Stimulated activated CD8-positive, alpha-beta memory T cell treated with anti-CD3 and anti-CD28 coated beads, Interleukin-15, amount 100 ng/mL, for 48 hours (primary cell): ENCODE results near the gene THADA.

Experiments
- DNase-seq, 2 donors: peaks; one replicate each; pipeline ENCODE4 v3.0.0-alpha.2; 2020; ENCODE audit warnings: low read depth in 2 of 2

THADA gene

DNA sequence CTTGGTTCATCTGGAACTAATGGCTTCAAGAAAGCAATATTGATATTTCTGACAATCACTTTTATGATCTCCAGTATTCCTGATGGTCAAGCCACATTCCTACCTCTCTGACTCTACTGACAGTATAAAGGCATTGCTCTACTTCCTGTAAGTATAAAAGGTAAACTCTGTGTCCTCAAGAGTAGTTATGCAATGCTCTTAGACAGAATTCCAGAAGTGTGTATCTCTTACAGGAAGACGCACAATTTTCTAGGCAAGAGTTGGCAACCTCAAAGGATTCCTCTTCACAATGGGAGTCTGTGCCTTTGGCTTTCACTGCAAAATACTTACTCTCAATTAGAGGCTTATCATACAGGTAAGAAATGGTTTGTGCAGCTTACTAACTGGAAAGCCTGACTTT, 100.1 kb downstream of the THADA start:
- no peak for DNase-seq

DNA sequence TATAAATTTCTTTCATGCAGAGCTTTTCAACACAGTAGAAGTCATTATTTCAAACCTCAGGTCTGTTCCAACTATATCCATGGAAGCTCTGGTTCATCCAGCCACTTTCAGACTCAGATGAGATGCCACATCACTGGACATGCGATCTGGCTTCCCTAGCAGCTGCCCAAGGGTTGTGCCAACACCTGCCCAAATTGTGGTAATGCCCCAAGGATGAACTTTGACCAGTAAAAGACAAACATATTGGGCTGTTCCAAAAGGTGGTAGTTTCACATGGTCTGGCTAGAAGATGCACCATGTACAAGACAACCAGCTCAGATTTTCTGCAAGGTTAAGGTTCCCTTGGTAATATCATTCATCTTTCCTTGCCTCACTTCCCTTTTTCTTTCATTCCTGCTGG, 101.9 kb downstream of the THADA start:
- DNase-seq: no peak

DNA sequence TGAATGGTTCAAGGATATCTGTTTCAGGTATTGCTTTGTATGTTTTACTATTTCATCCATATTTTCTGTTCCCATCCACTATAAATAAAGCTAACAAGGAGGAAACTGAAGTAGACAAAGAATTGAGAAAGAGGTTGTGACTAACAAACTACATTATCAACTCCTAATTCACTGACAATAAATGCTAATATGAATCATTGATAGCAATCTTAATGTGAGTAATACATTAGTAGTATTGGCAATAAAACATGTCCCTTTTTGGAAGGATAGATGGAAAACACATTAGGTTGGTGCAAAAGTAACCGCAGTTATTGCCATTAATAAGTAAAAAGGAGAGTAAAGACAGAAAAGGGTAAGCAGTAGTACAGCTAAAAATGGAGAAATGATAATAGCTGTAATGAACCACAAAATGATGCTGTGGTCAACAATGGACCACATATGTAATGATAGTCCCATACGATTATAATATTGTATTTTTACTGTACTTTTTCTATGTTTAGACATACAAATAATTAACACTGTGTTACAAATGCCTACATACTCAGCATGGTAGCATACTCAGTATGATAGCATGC, 104.7 kb downstream of the THADA start:
- no peak for DNase-seq

DNA sequence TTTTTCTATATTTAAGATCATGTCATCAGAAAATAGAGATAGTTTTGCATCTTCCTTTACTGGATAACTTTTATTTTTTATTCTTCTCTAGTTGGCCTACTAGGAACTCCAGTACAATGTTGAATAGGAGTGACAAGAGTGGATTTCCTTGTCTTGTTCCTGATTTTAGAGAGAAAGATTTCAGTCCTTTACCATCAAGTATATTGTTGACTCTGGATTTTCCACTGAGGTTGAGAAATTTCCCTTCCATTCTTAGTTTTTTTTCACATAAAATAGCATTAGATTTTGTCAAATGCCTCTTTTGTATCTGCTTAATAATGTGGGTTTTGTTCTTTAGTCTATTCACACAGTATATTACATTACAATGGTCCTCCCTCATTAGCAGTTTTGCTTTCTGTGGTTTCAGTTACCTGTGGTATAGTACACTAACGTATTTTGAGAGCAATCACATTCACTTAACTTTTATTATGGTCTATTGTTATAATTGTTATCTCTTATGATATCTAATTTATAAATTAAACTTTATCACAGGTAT, 105.5 kb downstream of the THADA start:
- DNase-seq: no peak

DNA sequence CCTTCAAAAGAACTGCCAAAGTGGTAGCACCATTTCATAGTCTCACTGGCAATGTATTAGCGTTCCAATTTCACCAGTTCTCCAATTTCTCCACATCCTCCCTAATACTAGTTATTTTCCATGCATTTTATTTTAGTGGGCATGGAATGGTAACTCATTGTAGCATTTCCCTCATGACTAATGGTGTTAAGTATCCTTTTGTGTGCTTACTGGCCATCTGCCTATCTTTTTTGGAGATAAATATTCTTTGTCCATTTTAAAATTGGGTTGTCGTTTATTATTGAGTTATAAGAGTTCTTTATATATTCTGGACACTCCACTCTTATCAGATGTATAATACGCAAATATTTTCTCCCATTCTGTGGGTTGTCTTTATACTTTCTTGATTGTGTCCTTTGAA, 107.1 kb downstream of the THADA start:
- no peak for DNase-seq

DNA sequence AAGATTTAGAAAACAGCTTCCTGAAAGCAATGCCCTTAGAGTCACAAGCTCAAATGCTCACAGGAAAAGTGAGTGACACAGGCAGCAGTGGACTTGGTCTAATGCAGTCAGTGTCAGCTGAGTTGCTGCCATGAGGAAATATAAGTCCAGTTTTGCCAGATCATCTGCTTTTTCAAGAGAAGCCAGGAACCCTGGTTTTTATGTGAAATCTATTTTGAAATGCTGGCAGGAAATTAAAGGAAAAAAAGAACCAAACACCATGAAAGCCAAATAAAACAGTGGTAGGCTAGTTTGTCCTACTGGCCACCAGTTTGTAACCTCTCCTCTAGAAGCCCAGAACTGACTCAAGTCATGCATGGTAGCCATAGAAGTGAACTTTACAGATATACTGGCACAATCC, 109.2 kb downstream of the THADA start:
- no peak for DNase-seq

DNA sequence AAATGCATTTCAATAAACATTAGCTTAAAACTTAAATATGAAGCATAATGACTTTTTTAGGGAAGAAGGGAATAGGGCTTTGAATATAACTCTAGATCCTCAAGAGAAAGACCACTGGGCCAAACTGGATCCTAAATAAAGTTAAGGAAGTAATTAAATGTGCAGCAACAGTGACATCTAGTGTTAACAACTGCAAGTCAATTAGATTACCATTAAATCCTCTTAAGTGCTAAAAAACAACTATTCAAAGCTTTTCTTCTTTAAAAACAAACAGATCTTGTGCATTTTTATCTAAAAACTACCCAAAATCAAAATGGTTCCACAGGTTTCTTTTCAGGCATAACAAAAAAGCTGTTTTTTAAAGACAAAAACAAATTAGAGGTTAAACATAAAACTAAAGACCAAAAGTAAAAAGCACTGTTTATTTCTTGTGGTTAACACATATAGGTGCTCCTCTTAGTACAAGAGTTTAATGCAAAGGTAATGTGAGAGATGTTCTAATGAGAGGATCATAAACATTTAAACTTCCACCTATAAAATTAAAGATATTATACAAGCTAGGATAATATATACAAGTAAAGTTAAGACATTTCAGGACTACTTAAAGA, 111.4 kb downstream of the THADA start:
- no peak for DNase-seq

DNA sequence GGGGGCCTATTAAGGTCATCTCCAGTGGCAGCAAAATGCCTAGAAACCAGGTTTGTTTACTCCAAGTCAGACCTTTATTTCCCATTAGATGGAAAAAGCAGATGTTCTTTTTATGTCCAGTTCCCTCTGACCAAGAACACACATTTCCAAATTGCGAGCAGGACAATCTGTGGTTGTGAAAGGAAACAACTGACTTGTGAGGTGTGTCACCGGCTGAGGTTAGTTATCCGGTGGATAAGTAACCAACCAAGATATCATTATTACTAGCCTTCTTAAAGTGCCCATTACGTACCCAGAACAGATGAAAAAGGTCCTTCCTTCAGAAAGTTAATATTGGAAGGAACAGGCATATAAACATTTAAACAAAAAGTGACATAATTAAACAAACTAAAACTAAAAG, 112.9 kb downstream of the THADA start:
- no peak for DNase-seq

DNA sequence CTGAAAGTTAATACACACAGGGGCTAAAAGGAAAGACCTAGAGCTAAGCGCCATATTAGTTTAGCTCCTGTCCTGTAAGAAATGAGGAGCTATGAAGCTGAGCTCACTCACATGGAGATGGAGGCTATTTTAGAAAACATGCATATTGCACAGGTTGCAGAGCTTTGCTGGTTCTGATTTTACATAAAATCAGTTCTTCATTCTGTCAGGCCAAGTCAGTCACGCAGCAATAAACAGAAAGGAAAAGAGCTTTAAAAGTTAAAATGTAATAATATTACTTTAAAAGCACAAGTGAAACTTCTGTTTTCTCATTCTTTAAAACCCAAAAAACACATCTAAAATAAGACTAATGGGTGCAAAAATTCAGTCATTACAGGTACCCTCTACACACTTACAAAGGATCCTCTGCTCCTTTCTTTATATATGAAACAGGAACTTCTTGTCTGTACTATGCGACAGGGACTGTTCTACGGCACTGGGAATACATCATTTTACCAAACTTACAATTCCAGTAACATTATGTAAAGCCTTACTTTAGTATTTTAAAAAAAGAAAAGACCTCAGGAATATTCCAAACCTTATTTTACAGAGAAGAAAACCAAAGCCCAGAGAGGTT, 113.8 kb downstream of the THADA start:
- no peak for DNase-seq

DNA sequence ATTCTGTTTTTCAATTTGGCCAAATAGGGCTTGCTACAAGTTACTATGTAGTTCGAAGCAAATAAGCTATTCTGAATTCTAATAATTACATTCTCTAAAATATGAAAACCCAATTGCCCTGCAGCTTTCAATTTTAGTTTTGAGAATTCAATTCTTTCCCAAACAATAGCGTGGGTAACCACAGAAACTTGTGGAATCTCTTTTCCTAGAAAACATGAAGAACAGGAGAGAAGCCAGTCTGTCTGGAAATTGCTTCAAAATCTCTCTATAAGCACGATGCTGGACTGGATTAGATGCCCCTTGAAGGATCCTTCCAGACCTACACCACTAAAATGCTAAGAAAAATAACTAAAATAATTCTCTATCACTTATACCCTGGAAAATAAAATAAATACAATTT, 115.0 kb downstream of the THADA start:
- DNase-seq: no peak

DNA sequence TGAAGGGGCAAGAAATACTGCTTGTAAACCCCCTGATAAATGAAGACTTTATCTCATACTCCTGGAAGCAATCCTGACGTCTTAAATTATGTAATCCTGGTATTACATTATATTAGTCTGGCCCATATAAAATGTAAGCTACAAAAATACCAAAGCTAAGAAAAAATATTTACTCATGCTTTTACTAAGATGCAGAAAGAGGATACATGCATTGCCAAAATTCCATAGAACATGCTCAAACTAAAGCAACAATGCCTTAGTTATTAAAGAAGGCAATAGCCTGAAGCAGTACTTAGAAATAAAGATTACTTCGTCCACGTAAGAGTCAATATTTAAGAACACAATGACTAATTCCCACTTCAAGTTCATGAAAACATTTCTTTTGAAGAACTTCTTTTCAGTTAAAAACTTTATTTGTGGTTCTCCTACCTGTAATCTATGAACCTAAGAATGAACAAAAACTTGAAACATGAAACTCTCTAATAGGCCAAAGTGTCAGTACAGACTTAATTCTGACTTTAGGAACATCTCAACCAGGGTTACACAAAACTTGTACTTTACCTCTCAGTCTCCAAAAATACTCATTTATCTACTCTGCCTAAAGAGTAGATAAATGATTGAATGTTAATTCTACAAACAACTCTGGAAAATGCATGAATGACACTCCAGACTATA, 117.3 kb downstream of the THADA start:
- no peak for DNase-seq

DNA sequence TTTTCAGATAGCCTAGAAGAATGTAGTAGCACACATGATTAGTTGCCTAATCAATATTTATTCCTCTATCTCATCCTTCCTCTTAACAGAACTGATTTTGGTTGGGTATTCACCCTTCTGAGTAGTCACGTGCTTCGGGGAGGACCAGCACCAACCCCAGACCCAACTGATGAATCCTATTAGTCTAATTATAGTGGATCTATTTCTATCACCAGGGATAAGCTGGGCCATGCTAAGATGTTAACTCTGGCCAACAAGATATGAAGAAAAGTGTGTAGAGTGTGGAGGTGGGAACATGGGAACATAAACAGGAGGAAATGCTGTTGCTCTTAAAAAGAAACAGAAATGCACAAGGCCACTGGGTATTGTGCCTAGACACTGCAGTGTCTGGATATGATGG, 119.9 kb downstream of the THADA start:
- DNase-seq: no peak

DNA sequence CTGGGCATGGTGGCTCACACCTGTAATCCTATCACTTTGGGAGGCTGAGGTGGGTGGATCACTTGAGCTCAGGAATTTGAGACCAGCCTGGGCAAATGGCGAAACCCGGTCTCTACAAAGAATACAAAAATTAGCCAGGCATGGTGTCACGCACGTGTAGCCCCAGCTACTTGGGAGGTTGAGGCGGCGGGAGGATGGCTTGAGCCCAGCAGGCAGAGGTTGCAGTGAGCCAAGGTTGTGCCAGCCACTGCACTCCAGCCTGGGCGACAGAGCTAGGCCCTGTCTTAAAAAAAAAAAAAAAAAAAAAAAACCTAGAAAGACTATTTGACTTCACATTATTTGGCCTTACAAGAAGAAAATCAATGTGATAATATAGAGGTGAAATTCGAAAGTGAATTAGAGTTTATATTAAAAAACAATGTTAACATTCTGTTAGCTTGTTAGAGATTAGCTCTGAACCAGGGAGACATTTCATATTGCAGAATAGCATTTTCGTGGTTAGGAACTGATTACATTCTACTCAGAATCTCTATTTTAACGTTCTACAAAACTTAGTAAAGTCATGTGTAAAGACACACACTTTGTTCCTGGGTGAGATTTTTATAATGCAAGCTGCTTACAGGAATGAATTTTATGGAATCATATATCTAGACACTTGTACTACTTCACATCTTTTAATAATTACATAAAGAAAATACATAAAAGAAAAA, 120.5 kb downstream of the THADA start:
- DNase-seq: no peak

DNA sequence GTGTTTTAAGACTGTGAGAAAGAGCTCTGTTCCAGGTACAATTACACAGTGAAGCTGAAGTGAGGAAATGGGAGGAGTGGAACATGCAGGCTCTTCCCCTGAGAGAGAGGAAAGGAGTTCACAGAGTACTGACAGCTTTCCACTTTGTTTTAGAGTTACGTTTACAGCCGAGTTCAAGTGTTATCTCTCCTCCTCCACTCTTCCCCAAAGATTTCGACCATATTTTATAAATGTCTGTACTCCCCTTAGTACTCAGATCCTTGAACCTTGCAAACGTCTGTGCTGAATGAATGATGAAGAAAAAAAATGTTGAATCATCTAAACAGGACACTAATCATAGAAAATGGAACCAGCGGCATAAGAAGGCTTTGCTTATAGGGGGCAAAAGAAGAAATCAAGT, 121.6 kb downstream of the THADA start:
- no peak for DNase-seq

DNA sequence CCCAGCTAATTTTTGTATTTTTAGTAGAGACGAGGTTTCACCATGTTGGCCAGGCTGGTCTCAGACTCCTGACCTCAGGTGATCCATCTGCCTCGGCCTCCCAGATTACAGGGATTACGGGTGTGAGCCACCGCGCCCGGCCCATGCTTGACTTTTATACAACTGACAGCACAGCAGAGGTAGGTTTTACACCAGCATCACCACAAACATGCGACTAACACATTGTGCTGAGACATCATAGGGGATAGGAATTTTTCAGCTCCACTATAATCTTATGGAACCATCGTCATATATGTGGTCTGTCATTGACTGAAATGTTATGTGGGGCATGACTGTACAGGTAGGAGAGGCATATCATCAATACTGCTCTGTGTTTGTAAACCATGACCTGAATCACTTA, 122.1 kb downstream of the THADA start:
- DNase-seq: no peak

DNA sequence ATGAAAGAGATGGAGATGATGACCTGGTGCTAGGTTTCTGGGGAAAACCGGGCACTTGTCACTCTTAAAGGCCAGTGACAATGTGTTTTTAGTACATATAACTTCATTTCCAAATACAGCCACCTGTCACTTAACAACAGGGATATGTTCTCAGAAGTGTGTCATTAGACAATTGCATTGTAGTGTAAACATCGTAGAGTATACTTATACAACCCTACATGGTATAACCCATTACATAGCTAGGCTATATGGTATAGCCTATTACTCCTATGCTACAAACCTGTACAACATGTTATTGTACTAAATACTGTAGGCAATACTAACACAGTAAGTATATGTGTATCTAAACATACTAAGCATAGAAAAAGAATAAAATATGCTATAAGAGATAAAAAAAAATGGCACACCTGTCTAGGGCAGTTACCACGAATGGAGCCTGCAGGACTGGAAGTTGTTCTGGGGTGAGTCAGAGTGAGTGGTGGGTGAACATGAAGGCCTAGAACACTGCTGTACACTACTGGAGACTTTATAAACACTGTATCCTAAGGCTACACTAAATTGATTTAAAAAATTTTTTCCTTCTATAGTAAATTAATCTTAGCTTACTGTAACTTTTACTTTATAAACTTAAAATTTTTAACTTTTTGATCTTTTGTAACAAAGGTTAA, 123.2 kb downstream of the THADA start:
- no peak for DNase-seq

DNA sequence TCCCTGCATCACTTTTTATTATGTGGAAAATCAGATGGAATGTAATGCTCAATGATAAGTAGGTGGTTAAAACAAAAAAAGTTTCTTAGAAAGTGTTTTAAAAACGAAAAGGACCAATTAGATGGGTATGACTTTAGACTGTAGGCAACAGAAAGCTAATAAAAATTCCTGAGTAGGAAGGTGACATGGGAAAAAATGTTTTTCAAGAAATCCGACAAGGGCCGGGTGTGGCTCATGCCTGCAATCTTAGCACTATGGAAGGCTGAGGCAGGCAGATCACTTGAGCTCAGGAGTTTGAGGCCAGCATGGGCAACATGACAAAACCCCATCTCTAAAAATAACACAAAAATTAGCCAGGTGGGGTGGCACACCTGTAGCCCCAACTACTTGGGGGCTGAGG, 126.1 kb downstream of the THADA start:
- DNase-seq: no peak

DNA sequence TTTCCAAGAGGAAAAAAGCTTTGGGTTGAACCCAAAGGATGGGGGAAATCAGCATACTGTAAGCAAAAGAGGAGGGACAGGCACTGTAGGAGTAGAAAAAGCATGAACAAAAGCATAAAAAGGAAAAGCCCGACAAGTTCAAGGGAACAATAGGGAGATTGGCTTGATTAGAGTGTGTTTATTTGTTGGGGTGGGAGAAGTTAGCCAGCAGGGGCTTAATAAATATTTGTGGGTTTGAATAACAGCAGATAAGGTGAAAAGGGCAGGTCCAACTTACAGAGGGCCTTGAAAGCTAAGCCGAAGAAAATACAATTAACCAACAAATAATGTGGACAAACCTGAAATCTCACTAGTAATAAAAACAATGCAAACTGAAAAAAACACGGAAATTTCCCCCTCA, 126.7 kb downstream of the THADA start:
- no peak for DNase-seq

DNA sequence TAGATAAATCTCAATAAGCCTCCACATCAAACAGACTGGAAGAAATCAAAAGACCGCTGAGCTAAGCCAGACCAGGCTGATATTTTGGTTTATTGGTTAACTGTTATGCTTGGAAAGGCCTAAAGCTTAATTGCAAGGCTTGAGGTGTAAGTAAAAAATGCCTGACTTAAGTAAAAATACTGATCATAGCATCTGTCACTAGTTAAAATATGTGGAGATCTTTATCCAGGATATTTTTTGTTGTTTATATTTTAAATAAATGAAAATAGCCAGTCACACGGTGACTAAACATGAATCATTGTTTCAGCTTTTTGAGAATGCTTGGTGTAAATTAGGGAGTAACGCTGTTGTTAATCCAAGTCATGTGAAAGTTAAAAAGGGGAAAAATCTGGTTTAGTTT, 127.9 kb downstream of the THADA start:
- DNase-seq: no peak

DNA sequence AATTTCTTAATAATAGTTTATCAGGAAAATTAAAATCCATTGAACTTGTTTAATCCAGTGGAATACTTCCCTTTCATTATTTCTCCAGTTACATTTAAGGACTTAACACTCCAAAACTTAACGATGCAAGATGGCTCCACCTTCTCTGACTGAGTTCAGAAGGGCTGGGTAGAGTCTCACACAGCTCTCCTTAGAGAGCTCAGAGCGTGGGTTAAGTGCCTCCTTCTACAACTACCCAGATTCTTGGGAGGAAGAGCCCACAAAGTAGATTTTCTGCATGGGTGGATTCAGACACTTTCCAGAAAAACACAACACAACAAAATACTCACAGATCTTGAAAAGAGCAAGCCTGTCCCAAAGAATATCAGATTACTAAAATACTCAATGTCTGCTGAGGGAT, 130.6 kb downstream of the THADA start:
- no peak for DNase-seq

DNA sequence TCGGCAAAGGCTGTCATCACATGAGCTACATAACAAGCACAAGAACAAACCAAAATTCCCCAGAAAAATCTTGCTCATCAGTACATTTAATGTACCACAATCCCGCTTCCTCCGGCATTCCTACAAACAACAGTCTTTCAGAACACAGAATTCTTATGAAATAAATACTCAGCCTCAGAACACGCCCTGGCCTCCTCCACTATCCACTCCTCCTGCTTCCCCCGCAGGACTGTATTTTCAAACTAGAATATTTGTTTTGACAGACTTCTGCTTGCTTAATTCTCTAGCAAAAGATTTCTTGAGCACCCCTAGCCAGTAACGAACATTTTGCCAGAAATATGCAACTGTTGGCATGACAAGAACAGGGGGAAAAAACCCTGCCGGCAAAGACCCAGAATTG, 131.2 kb downstream of the THADA start:
- DNase-seq: no peak
